Subcutaneous abdominal adipose tissue (tissue), 5 donors: ENCODE measurements around the gene TEX29.

Experiments used
- H3K27ac ChIP-seq: one replicate; pipeline ENCODE4 v1.7.0; 2013; ENCODE audit warnings: low read depth, mild to moderate bottlenecking, inconsistent platforms, low read length, moderate library complexity
- H3K27me3 ChIP-seq, 5 donors: one replicate each; pipeline ENCODE4 v1.7.0; 2013; ENCODE audit warnings: low read length in 5 of 5, inconsistent platforms in 1 of 5; ENCODE audit not compliant: control insufficient read depth in 5 of 5, insufficient read depth in 4 of 5
- H3K36me3 ChIP-seq, 5 donors: one replicate each; pipeline ENCODE4 v1.7.0; 2013; ENCODE audit warnings: low read length in 5 of 5; ENCODE audit not compliant: control insufficient read depth in 5 of 5, insufficient read depth in 5 of 5
- H3K4me1 ChIP-seq, 5 donors: one replicate each; pipeline ENCODE4 v1.7.0; 2013; ENCODE audit warnings: low read length in 5 of 5, mild to moderate bottlenecking in 3 of 5, moderate library complexity in 1 of 5; ENCODE audit not compliant: control insufficient read depth in 5 of 5, insufficient read depth in 5 of 5
- H3K4me3 ChIP-seq, 5 donors: one replicate each; pipeline ENCODE4 v1.7.0; 2013; ENCODE audit warnings: low read length in 5 of 5, low read depth in 1 of 5
- H3K9ac ChIP-seq, 5 donors: one replicate each; pipeline ENCODE4 v1.7.0; 2013; ENCODE audit warnings: low read length in 5 of 5, mild to moderate bottlenecking in 4 of 5, moderate library complexity in 3 of 5
- H3K9me3 ChIP-seq, 5 donors: one replicate each; pipeline ENCODE4 v1.7.0; 2013; ENCODE audit warnings: low read length in 5 of 5; ENCODE audit not compliant: control insufficient read depth in 5 of 5
- donor health status: healthy.
- donor health status: healthy.
- donor health status: healthy.
- donor health status: healthy.
- donor health status: healthy.

The TEX29 gene

DNA sequence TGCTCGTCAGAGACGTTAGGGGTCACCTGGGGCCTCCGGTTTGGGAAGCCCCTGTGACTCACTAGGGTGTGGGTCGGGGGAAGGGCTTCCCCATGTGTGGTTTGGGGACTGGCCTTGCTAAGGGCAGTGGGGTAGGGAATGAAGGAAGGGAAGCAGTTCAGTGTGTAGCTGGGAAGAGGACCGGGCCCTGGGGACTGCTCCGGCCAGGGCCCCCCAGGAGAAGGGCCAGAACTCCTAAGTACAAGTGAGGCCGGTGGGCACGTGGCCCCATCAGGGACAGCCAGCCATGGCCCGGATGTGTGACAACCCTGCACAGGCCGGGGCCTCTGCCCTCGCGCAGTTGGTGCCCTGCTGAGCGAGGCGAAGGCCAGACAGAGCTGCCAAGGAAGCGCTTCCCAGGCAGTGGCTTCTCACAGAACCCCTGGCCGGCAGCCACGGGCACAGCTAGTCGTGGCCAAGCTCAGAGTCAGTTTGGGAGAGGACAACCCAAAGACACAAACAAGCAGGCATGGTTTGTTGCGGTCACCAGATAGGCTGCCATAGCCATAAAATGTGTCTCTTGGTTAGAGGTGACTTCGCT, 25.7 kb downstream of the TEX29 start:
- Histone ChIP-seq H3K27ac (no peak overlapping the region), H3K9ac (no peak overlapping the region), H3K4me1 (peaks cover 0 to 4% (median 0%) of the 10 kb centered on the region in 5 donors), H3K36me3 (peaks cover 0 to 26% (median 9%) of the 10 kb centered on the region in 5 donors), H3K4me3 (no peak overlapping the region), H3K27me3 (no peaks in the 10 kb centered on the region), H3K9me3 (no peaks in the 10 kb centered on the region)

DNA sequence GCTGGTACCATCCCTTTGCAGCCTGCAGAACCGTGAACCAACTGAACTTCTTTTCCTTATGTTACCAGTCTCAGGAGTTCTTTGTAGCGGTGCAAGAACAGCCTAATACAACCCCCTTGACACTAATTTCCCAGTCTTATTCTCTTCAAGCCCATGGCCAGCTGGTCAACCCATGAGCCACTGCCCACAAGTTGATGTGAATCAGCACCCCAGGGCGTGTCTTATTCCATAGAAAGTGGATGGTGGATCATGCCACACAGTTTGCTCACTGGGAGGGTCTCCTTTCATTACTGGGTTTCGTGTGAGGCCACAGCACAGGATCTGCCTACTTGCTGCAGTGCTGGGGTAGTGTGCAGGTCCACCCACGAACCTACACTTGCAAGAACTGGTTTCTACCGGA, 27.0 kb downstream of the TEX29 start:
- H3K9me3 ChIP-seq, result peaks cover 0 to 3% (median 0%) of the 10 kb centered on the region in 5 donors
- H3K27ac ChIP-seq, result no peak overlapping the region
- peaks cover 0 to 21% (median 9%) of the 10 kb centered on the region in 5 donors for H3K36me3 ChIP-seq
- H3K9ac ChIP-seq, result no peak overlapping the region
- no peaks in the 10 kb centered on the region for H3K27me3 ChIP-seq
- no peak overlapping the region for H3K4me3 ChIP-seq
- peaks cover 0 to 4% (median 0%) of the 10 kb centered on the region in 5 donors for H3K4me1 ChIP-seq

DNA sequence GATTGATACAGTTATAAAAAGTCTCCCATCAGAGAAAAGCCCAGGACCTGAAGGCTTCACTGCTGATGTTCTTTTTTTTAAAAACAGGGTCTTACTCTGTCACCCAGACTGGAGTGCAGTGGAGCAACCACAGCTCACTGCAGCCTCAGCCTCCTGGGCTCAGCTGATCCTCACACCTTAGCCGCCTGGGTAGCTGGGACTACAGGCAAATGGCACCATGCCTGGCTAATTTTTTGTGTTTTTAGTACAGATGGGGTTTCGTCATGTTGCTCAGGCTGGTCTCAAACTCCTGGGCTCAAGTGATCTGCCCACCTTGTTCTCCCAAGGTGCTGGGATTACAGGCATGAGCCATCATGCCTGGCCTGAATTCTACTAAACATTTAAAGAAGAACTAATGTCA, 33.1 kb downstream of the TEX29 start:
- H3K4me3 ChIP-seq, result no peak overlapping the region
- no peak overlapping the region for H3K27ac ChIP-seq
- no peak overlapping the region for H3K9ac ChIP-seq
- no peaks in the 10 kb centered on the region for H3K27me3 ChIP-seq
- H3K9me3 ChIP-seq, result peaks cover 0 to 4% (median 0%) of the 10 kb centered on the region in 5 donors
- no peaks in the 10 kb centered on the region for H3K4me1 ChIP-seq
- no peaks in the 10 kb centered on the region for H3K36me3 ChIP-seq

DNA sequence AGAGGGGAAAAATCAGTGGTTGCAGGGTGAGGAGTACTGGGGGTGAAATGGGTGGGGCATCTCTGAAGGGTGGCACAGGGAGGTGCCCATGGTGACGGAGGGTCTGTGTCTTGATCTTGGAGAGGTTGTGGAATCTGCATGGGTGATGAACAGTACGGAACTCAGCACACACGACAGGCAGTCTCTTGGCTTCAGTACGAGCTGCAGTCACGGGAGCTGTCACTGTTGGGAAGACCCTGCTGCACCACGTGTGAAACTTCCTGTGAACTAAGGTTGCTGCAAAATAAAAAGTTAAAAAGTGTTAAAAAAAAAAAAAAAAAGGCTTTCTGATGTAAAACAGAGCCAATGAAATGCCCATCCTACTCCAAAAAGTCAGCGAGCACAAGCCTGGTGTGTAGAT, 34.3 kb downstream of the TEX29 start:
- Histone ChIP-seq H3K27ac (no peak overlapping the region), H3K36me3 (no peaks in the 10 kb centered on the region), H3K9me3 (peaks cover 0 to 4% (median 0%) of the 10 kb centered on the region in 5 donors), H3K4me1 (peaks cover 0 to 7% (median 0%) of the 10 kb centered on the region in 5 donors), H3K9ac (no peak overlapping the region), H3K27me3 (peaks cover 0 to 3% (median 0%) of the 10 kb centered on the region in 5 donors), H3K4me3 (no peak overlapping the region)

DNA sequence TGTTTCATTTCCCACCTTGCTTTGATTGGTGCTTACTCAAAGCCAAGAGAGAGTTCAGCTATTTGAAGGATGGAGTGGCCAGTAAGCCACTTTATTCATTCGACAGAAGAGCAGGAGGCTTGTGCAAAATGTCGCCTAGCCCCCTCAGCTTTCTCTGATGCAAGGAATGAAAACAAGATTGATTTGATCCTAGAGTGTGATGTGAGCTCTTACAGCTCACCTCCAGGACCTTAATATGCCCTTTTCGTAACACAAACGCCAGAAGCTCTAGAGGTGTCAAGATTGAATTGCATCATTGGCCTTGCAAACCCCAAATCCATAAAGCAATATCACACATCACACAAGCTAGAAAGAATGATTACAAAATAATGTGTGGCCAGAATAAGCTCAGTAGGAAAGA, 36.4 kb downstream of the TEX29 start:
- H3K9ac ChIP-seq, result no peak overlapping the region
- no peaks in the 10 kb centered on the region for H3K36me3 ChIP-seq
- no peak overlapping the region for H3K4me3 ChIP-seq
- H3K27me3 ChIP-seq, result peaks cover 0 to 11% (median 3%) of the 10 kb centered on the region in 5 donors
- peaks cover 0 to 7% (median 0%) of the 10 kb centered on the region in 5 donors for H3K4me1 ChIP-seq
- H3K9me3 ChIP-seq, result peaks cover 0 to 4% (median 0%) of the 10 kb centered on the region in 5 donors
- H3K27ac ChIP-seq, result no peak overlapping the region

GRCh38 chr13:111359237-111359915, 38.9 kb downstream of the TEX29 start:
- H3K27ac ChIP-seq, result no peak overlapping the region
- peaks cover 0 to 24% (median 21%) of the 10 kb centered on the region in 5 donors for H3K27me3 ChIP-seq
- no peak overlapping the region for H3K4me3 ChIP-seq
- no peaks in the 10 kb centered on the region for H3K9me3 ChIP-seq
- no peak overlapping the region for H3K9ac ChIP-seq
- H3K4me1 ChIP-seq, result peaks cover 0 to 7% (median 0%) of the 10 kb centered on the region in 5 donors
- H3K36me3 ChIP-seq, result no peaks in the 10 kb centered on the region

DNA sequence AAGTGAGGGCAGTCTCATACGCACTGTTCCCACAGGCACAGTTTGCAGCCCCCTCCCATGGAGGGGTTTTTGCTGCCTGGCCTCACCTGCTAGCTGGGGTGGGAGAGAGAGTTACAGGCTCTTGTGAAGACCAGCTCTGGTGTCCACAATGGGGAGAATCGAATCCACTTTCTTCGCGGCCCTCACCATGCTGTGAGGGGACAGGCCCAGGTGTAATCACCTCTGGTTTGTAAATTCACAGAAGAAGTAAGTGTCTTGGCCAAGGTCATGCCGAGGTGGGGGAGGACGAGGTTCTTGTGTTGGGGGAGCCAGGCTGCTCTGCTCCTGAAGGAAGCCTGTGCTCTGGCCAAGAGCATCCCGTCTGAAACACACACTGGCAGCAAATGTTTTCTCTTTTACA, 39.5 kb downstream of the TEX29 start:
- Histone ChIP-seq H3K4me1 (peaks cover 0 to 7% (median 0%) of the 10 kb centered on the region in 5 donors), H3K27me3 (peaks cover 0 to 24% (median 21%) of the 10 kb centered on the region in 5 donors), H3K9me3 (no peaks in the 10 kb centered on the region), H3K27ac (no peak overlapping the region), H3K36me3 (no peaks in the 10 kb centered on the region), H3K9ac (no peak overlapping the region), H3K4me3 (no peak overlapping the region)

GRCh38 chr13:111360452-111360851, 40.0 kb downstream of the TEX29 start:
- H3K4me3 ChIP-seq, result no peak overlapping the region
- no peak overlapping the region for H3K27ac ChIP-seq
- H3K4me1 ChIP-seq, result peaks cover 0 to 7% (median 0%) of the 10 kb centered on the region in 5 donors
- no peaks in the 10 kb centered on the region for H3K36me3 ChIP-seq
- H3K9me3 ChIP-seq, result no peaks in the 10 kb centered on the region
- H3K9ac ChIP-seq, result no peak overlapping the region
- H3K27me3 ChIP-seq, result peaks cover 0 to 25% (median 22%) of the 10 kb centered on the region in 5 donors

DNA sequence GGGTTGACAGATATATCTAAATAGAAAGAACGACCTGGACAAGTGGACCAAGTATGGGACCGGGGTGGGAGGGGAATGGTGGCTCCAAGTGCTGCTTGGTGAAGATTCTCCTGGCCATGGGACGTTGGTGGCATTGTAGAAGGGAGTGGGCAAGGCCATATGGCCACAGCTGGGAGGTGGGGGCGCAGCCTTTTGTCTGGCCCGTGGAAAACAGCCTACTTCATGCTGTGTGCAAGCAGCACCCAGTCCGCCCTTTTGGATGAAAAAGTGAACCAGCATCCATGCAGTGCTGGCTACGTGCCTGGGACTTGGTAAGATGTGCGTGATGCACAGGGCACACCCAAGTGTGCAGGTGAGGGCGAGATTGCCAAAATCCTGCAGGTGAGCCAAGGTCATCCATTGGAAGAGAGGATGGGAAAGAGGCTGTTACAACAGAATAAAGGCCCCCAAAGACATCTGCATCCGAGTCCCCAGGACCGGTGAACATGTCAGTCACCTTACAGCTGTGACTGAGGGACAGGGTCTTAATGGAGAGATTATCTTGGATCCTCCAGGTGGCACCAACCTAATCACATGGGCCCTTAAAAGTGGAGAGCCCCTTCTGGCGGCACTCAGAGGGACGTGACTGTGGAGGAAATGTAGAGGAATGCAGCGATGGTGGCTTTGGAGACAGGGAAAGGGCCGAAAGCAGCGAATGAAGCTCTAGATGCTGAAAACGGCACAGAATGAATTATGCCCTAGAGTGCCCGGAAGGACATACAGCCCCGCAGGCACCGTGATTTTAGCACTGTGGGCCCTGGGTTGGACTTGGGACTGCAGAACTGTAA, 40.8 kb downstream of the TEX29 start:
- H3K27ac ChIP-seq, result no peak overlapping the region
- H3K27me3 ChIP-seq, result peaks cover 0 to 31% (median 22%) of the 10 kb centered on the region in 5 donors
- H3K36me3 ChIP-seq, result no peaks in the 10 kb centered on the region
- H3K4me1 ChIP-seq, result peaks cover 0 to 7% (median 0%) of the 10 kb centered on the region in 5 donors
- no peak overlapping the region for H3K9ac ChIP-seq
- no peaks in the 10 kb centered on the region for H3K9me3 ChIP-seq
- no peak overlapping the region for H3K4me3 ChIP-seq
